ENCODE measurements around the gene TMEM86A.

GRCh38 chr11:18697576-18697975 lies 1.0 kb upstream of the TMEM86A start:
- no peak for TF ChIP-seq GATA3 (IDR thresholded peaks at IDR 0.05; ENCODE audit: low read depth, low read length)
- TF ChIP-seq GATA2 (IDR thresholded peaks at IDR 0.05; ENCODE audit: low read depth, low read length) = no peak
